COLO668 (cell line): ENCODE data around the gene PCBD1.
"Not testable (repeated sequence)": the region's sequence is repeated elsewhere in the genome, so short reads cannot be mapped to it uniquely, and the experiment has no call there.

Experiments used
- DNase-seq: peaks from one replicate; lab custom pipeline; 2025; ENCODE audit not compliant: unreplicated experiment; lab: John Stamatoyannopoulos, UW

PCBD1 gene

DNA sequence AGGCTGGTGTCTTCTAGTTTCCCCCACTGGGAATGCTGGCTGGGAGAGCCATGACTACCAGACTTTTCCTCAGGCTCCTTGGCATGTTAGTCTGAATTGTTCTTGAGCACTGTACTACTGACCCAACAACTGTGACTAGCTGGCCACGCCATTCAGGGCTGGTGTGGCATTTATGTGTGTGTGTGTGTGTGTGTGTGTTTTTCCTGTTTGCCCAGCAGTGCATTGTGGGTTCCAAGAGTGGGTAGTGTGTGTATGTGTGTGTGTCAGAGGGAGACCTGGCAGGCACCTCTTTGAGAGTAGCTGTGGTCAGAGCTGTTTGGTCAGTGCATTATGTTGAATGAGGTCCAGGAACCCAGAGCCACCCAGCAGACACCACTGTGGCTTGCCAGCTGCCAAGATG lies 9.2 kb downstream of the PCBD1 start:
- no peak for DNase-seq

DNA sequence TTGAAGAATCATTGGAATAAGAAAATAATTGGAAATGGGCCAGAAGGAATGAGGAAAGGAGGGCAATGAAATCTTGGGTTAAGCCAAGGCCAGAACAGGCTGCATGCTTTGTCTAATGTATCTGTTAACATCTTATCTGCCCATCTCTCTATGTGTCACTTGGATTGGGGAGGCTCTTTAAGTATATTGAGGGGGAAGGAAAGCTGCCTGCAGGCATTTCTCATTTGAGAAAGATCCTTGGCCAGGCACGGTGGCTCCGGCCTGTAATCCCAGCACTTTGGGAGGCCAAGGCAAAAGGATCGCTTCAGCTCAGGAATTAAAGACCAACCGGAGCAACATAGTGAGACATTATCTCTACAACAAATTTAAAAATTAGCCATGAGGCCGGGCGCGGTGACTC lies 14.3 kb downstream of the PCBD1 start:
- DNase-seq = no peak

DNA sequence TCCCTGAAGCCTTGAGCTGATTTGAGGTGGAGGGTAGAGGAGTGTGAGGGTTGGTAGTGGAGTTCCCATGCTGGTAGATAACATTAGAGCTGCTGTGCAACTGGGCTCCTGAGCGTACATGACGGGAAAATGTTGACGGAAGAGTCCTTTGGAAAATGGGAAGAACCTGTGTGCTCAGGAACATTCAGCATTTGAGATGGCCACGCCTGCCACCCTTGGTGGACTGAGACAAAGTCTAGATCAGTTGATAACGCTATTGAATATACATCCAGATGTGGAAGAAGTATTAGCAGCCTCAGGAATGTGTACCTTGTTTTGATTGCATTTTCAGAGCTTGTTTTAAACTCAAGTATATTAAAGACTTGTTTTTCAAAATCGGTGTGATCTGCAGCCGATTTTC lies 16.1 kb downstream of the PCBD1 start:
- DNase-seq = no peak

DNA sequence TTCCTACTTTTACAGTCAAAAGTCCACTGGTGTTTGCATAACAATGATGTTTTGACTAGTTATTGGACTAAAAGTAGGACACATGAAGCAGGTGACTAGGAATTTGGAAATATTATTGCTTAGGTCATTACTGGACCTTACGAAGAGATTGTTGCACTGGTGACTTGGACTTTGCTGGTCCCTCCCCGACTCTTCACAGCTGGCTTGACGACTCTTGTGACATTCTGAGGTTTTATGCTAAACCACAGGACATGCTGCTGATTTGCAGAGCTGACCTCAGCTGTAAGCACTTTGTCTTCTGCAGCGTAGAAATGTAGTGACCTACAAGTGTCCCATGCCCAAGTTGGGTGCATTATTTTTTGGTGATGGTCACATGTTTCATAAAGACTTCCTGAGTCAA lies 21.9 kb downstream of the PCBD1 start:
- DNase-seq = no peak

DNA sequence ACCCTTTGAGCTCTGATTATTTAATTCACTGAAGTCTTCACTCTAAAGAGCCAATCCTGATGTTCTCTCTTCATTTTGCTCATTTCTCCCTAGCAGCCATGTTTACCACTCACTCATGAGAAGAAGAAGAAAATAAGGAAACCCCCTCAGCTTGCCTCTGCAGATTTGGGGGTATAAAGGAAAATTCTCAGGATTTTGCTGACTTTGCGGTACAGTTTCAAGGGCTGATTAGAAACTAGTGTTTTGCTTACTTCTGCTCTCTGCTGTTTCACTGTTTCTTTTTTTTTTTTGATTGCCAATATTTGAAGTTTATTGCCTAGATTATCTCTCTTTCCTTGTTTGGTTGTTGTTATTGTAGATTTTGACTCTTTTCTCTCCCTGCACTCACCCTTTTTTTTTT lies 23.4 kb downstream of the PCBD1 start:
- DNase-seq = no peak

DNA sequence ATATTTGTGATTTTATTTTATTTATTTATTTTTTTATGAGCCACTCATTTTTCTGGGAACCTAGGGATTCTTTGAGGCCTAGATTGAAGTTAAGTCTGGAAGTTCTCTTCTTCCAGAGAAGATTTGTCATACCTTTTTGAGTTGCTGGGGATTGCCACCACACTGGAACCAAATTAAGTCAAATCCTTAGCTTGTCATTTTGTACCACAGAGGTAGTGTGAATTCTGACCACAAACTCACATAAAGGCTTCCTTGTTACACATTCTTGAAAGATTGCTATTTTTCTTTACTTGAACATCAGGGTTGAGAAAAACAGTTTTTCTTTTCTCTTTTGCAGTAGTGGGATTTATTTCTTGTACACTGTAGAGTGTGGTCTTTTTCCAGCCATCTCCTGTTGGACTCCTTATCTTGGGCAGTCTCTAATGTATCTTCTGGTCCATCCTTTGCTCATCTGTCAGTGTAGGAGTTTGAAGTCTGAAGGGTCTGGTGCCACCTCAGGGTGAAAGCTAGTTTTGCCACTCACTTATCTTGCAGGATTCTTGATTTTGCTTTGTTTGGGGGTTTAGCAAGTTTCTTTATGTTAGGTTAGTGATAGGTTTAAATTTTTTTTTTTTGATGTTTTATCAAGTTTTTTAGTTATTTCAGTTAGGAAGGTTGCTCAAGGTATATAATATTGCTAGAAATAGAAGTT lies 24.8 kb downstream of the PCBD1 start:
- no peak for DNase-seq

DNA sequence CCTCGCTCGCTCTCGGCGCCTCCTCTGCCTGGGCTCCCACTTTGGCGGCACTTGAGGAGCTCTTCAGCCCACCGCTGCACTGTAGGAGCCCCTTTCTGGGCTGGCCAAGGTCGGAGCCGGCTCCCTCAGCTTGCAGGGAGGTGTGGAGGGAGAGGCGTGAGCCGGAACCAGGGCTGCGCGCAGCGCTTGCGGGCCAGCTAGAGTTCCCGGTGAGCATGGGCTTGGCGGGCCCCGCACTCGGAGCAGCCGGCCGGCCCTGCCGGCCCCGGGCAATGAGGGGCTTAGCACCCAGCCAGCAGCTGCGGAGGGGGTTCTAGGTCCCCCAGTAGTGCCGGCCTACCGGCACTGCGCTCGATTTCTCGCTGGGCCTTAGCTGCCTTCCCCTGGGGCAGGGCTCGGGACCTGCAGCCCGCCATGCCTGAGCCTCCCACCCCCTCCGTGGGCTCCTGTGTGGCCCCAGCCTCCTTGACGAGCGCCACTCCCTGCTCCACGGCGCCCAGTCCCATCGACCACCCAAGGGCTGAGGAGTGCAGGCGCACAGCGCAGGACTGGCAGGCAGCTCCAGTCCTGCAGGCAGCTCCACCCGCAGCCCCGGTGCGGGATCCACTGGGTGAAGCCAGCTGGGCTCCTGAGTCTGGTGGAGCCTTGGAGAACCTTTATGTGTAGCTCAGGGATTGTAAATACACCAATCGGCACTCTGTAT lies 26.7 kb downstream of the PCBD1 start:
- DNase-seq = not testable (repeated sequence)

DNA sequence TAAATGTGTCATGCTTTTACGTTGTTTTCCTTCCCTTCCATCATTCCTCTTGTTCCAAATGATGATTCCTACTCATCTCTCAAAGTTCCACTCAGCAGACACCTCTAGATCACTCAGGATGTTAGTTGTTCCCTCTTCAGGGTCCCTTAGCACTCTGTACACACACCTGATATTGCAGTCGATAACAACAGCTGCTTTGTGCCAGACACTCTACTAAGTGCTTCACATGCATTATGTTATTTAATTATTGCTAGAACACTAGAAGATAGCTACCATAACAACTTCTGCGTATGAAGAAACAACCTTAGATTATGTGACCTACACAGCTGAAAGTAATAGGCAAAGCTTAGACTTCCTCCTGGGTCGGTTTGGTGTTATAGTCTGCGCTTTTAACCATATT lies 29.6 kb downstream of the PCBD1 start:
- DNase-seq = no peak

DNA sequence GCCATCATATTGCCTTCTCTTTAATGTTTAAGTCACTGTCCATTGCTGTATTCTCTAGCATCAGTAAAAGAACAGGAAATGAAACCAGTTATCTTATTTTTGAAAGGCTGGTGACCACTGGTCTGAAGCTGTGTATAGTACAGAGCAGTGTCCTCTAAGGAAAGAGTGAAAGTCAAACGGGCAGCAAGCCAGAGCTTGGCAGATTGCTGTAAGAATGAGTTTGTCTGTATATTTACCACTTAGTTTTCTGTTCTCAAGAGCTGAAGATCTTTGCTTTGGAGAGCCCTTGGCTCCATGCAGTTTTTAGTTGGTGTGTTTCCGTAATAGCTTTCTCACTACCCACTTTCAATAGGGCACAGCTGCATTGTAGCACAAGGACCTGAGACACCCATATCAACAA lies 31.9 kb downstream of the PCBD1 start:
- DNase-seq = no peak

DNA sequence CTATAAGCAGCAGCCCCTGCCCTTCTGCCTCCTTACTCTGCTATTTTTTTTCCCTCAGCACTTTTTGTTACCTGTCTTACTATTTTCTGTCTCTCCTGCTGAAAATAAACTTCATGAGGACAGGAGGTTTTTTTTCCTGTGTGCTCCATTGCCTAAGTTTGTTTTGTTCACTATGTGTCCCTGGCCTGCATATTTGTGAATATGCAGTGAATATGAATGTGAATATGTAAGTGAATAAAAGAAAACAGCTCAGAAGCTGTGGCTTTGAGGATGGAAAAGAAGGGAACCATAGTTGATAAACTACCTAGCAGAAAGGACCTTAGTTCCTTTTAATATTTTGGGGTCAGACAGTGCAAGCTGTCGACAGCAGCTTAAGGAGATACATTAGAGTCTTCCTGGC lies 34.9 kb downstream of the PCBD1 start:
- no peak for DNase-seq

DNA sequence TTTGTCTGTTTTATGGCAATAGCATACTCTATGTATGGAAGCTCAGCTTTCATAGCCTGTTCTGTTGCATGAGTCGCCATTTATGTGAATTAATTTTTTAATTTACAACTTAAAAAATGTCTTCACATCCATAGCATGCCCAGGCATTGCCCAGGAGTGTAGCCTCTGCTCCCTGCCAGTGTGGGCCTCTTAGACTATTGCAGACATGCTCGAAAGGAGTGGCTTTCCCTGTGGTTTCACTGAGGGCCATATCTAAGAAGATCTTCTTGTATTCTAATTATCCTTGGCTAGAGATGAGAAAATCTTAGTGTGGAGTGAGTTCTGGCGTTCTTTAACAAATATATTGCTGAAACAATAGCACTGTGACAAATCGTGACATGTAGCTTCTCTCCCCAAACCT lies 35.3 kb downstream of the PCBD1 start:
- no peak for DNase-seq

DNA sequence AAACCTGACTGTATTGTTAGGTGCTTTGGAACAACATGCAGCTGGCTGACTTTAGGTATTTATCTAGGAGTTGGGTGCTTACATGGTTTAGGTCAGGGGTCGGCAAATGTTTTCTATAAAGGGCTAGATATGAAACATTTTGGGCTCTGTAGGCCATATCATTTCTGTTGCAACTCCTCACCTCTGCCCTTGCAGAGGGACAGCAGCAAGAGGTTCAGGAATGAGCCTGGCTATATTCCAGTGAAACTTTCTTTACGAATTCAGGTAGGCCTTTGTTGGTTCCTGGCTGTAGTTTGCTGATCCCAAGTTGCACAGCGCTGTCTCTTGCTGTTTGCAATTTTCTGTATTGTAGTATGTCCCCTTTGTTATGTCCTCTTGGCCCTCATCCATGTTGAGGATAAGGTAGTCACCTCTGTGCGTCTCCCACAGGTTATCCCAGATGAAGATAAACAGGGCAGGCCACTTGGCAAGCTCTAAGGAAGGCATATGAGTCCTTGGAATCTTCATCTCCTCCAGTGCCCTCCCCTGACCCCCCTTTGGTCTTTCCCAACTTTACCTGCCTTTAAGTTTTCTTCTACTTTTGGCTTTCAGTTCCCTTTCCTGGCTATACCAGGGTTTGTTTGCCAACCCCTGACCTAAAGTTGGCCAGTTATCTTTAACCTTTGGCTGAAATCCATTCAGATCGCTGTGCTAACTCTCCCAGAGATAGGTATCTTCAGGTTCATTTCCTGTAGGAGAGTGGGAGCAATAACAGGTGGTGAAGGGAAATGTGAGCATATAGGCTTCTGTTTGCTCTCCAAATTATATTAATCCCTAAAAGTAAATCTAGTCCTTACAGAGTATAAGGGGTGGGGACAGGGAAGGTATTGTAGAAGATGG lies 36.5 kb downstream of the PCBD1 start:
- no peak for DNase-seq

DNA sequence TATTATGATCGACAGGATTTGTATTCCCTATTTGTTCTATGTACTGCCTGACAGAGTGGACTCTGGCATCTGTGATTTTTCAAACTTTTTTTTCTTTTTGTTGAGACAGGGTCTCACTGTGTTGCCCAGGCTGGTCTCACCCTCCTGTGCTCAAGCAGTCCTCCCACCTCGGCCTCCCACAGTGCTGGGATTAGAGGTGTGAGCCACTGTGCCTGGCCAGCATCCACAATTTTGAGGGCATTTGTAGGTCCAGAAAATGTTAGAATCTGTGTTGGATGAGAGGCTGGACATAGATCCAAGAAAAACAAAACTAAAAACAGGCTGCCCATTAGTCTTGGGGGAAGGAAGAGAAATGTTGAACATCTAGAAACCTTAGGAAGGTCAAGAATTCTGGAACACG lies 38.3 kb downstream of the PCBD1 start:
- no peak for DNase-seq

DNA sequence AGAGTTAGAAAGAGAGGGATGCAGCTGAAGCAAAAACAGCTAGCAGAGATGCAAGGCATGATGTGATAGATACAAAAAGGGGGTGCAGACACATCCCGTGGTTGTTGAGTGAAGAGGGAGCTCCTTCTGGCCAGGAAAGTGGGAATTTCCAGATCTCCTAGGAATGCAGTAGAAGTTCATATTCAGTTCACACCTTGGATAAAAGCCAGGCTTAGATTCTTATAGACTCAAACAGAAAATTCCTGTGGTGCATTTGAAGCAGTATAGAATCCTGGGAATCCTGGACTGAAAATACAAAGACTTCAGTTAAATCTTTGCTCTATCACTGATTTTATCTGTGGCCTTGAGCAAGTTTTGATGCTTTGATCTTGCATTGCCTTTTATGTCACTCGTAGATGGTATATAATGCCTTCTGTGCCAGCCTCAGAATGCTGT lies 38.8 kb downstream of the PCBD1 start:
- no peak for DNase-seq

DNA sequence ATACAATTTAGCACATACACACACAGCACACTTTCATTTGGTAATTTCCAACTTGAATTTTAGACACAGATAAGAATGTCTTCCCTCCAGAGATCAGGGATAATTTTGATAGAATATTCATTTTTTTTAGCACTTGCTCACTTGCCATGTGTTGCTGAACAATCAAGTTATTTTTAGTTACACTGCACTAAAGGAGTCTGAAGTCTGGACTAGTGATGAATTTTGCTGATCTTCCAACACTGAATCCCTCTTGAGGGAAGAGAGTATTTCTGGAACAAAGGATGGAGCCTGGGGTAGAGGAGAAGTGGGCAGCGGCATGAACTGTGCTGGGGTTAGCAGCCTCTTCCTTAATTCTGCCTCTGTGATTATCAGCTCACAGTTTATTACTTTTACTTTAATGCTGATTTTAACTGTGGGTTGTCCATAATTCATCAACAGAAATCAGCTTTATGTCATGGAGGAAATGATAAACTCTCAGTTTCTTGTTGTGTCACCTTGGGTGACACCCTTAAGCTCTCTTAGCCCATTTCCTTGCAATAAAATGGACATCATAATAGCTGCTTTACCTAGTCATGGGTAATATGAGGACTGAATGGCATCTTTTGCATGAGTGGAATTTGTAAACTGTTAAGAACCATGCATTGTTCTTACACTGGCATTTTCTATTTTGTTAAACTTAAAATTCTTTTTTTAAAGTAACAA lies 40.6 kb downstream of the PCBD1 start:
- no peak for DNase-seq

DNA sequence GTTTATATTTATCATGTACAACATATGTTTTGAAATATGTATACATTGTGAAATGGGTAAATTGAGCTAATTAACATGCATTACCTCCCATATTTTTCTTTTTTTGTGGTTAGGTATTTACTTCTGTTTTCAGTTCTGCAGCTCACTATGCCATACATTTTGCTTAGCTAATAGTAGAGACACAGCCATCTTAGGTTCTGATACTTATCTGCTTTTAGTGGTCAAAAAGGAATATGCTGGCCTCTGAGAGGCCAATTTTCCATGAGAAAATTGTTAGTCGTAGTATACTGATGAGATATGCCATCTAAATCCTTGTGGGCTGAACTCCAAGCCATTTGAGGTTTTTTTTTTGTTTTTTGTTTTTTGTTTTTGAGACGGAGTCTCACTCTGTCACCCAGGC lies 41.6 kb downstream of the PCBD1 start:
- DNase-seq = no peak

DNA sequence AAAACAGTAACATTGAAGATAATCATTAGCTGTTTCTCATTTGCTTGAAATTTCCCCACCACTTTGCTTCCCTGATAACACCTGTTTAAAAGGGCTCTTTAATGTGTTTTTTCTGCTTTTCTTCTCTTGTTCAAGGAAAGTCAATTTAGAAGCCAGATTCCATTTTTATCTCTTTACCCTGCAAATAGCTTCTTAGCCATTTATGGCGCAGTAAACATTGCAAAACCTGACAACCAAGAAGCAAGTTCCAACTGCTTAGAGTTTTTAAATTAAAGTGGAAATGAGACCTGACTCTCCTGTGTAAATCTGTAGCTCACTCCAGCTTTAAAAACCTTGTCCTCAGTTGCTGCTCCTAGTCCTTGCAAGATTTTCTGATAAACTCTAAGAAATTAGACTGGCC lies 42.5 kb downstream of the PCBD1 start:
- no peak for DNase-seq

DNA sequence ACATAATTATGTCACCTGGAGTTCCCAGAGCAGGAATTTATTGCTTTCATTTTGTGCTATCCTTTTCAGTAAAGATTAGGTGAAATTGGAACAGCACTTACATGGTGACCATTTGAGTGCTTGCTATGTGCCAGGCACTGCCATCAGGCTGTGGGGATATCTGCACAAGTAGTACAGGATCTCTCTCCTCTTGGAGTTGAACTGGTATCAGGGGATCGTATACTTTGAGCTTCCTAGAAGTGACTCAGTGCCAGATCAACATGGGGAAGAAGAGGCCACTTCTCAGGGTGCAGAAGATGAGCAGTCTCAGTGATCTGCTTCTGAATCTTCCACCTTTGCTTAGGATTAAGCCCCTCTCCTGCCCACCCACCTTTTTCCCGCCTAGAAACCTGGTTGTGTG lies 43.1 kb downstream of the PCBD1 start:
- DNase-seq = no peak

DNA sequence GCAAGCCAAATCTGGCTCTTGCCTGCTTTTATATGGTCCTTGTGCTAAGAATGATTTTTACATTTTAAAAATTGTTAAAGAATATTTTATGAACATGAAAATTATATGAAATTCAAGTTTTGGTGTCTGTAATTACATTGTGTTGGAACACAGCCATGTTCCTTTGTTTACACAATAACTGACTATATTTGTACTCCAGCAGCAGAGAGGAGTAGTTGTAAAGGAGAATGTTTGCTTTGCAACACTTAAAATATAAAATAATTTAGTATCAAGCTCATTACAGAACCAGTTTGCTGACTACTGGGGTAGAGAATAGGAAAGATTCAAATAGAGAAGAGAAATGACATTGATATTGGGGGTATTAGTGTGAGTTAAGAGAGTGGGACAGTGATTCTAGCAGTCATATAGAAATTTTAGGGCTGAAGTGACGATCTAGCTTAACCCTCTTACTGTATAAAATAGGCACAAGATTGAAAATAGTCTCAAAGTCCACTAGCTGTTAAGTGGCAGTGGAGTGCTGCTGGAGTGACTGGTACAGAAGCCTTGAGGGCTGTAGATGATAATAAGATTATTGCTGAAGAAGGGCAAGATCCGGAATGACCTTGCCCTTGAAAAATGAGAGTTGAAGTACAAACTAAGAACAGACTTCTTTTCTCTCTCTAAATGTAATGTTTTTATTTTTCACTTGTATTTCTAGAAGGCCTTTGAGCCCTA lies 44.4 kb downstream of the PCBD1 start:
- no peak for DNase-seq

DNA sequence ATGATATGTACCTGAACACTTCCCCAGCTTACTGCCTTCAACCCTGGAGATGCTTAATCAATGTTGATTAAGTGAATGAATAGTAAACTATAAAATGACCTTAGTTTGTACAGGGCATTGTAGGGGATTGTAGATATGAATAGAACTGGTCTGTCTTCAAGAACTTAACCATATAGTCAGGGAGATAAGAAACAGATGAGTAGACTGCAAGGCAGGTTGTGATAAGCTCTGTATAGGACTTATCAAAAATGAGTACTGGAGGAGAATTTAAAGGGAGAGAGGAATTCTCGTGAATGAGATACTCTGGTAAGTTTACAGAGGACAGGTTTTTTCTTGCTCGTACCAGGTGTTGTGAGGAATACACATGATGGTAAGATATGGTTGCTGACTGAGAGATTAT lies 45.0 kb downstream of the PCBD1 start:
- no peak for DNase-seq

DNA sequence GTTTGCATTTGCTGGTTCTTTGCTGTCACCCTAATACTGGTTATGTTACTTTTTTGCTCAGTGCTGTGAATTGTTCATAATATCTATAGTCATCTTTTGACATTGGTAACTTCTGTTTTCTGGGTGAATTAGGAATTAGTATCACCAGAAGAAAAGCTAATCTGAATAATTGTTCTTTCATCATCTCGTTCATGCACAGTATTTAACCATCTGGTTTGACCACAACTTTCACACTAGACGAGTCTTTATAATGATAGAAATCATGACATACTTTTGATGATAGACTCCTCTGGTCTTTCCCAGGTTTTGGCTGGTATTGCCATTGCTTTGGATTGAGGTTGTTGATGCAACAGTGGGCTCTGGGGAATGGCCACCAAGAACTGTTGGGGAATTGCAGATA lies 47.5 kb downstream of the PCBD1 start:
- no peak for DNase-seq
